GM21825 (cell line): ENCODE data around the gene CHST8.

ENCODE experiments used
- ATAC-seq: cut with Tn5 transposase; IDR thresholded peaks from one replicate; pipeline ENCODE4 v1.9.1; 2021; ENCODE audit warnings: mild to moderate bottlenecking, moderate library complexity; ENCODE audit not compliant: unreplicated experiment

Gene CHST8

DNA sequence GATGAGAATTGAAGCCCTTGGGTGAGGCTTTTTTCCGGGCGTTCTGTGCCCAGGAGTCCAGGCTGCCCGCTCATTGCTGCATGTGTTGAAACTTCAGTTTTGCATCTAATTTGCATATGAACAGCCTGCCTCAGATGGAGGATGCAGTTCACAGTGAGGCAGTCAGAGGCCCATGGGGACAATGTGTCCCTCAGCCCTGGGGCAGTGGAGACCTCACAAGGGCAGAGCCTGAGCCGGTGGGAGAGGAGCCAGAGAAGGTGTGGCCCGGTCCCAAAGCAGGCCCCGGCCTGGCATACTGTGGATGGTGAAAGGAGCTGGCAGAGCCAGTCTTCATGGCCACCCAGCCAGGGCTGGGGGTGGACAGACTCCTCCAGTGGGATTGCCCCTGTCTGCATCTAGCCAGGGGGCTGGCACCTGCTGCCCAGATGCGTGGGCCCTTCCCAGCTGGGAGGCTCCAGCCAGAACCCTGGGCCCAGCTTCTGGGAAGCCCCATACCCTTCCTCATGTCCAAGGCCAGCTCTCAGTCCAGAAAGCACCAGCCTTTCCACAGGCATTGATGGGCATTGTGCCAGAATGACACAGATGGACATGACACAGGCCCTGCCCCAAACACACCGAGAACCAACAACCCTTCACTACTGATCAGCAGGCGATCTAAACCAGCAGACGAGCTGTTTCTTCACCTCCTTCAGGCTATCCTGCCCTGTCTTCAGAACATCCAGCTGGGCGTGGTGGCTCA lies 142.0 kb downstream of the CHST8 start:
- ATAC-seq = no peak

DNA sequence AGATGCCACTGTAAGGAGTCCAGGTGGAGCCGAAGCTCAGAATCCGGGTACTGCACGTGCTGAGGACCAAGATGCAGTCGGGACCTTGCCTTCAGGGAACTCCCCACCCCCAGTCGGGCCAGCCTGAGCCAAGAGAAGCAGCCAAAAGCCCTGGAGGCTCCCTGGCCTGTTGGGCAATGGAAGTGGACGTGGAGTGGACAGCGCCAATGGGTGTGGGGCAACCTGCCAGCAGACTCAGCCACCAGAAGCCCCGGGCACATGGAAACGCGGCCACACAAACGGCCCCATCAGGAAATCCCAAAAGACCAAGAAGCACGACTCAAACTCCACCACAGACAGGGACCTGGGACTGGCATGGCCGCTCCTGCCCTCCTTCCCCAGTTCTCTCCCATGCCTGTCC lies 144.9 kb downstream of the CHST8 start:
- ATAC-seq = no peak

DNA sequence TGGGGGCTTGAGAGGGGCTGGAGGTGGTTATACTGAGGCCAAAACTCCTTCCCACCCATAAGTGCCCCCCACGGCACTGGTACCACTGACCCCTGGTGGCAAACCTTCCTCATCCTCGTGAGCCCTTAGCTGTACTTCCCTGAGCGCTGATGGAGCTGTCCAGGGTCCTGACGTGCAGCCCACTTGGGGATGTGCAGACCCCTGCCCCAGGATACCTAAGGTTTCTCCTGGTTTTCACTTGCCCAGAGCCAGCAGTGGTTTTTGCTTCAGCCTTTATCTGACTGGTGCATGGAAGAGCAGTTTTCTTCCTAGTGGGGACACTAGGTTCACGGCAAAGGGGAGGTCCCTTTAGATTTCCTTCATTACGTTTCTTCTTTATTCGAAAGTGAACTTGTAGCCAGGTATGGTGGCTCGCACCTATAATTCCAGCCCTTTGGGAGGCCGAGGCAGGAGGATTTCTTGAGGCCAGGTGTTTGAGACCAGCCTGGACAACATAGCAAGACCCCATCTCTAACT lies 146.2 kb downstream of the CHST8 start:
- no peak for ATAC-seq

DNA sequence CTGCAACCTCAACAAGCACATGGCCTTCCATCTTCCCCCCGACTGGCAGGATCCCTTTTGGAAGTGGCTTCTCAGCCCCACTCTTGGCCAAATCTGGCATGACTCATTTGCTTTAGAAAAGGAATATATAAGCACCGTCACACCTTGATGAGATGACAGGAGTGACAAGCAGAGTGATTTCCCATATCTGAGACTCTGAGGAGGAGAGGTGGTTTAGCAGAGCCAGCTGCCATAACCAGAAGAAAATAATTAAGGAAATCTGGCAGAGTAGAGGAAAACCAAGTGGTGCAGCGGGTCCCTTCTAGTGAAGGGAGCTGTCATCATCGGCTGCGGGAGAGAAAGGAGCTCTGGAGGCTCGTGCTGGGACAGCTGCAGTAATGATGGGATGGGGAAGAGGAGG lies 147.5 kb downstream of the CHST8 start:
- ATAC-seq = no peak

DNA sequence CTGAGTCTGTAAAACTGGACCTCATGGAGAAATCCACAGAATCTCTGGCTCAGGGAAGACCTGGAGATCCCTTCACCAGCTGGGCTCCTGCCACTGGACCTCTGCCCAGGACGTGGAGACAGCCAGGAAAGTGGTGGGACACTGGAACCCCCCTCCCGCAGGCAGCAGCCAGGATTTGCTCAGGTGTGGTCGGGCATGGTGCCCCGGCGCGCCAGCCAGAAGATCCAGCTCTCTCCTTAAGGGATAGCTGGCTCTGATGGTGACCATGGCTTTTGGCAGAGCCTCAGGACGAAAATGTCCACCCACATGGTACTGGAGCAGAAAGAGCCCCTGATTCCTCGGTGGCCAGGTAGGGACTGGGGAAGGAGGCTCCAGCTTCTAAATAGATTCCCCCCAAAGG lies 148.4 kb downstream of the CHST8 start:
- no peak for ATAC-seq

DNA sequence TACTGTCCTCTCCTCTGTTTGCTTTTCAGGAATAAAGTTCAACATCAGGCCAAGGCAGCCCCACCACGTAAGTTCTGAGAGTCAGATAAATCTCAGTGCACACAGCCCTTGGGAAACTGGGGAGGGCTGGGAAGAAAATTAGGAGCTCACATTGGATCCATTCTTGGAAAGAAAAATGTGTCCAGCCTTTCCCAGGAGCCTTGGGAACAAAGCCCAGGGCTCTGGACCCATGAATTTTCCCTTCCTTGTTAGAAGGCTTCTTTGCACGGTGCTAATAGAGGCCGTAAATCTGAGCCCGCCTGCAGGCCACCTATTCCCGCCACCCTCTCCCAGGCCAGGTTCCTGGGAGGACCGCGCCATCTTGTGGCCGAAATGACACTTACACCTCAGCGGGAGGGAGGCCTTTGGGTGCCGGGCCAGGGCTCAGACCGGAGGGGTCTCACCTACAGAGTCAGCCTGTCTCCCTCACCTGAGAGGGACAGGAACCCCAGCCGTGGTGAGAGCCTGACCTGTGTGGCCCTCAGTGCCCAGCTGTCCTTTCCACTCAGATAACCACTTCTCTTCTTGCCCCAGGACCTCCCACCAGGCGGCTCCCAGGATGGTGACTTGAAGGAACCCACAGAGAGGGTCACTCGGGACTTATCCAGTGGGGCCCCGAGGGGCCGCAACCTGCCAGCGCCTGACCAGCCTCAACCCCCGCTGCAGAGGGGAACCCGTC lies 149.8 kb downstream of the CHST8 start:
- no peak for ATAC-seq

DNA sequence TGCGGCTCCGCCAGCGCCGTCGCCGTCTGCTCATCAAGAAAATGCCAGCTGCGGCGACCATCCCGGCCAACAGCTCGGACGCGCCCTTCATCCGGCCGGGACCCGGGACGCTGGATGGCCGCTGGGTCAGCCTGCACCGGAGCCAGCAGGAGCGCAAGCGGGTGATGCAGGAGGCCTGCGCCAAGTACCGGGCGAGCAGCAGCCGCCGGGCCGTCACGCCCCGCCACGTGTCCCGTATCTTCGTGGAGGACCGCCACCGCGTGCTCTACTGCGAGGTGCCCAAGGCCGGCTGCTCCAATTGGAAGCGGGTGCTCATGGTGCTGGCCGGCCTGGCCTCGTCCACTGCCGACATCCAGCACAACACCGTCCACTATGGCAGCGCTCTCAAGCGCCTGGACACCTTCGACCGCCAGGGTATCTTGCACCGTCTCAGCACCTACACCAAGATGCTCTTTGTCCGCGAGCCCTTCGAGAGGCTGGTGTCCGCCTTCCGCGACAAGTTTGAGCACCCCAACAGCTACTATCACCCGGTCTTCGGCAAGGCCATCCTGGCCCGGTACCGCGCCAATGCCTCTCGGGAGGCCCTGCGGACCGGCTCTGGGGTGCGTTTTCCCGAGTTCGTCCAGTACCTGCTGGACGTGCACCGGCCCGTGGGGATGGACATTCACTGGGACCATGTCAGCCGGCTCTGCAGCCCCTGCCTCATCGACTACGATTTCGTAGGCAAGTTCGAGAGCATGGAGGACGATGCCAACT lies 150.5 kb downstream of the CHST8 start:
- no peak for ATAC-seq

DNA sequence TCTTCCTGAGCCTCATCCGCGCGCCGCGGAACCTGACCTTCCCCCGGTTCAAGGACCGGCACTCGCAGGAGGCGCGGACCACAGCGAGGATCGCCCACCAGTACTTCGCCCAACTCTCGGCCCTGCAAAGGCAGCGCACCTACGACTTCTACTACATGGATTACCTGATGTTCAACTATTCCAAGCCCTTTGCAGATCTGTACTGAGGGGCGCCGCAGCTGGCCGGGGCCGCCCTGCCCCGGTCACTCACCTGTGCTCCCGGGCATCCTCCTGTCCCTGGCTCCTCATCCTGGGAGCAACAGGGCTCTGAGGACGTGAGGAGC lies 151.1 kb downstream of the CHST8 start:
- ATAC-seq = no peak

DNA sequence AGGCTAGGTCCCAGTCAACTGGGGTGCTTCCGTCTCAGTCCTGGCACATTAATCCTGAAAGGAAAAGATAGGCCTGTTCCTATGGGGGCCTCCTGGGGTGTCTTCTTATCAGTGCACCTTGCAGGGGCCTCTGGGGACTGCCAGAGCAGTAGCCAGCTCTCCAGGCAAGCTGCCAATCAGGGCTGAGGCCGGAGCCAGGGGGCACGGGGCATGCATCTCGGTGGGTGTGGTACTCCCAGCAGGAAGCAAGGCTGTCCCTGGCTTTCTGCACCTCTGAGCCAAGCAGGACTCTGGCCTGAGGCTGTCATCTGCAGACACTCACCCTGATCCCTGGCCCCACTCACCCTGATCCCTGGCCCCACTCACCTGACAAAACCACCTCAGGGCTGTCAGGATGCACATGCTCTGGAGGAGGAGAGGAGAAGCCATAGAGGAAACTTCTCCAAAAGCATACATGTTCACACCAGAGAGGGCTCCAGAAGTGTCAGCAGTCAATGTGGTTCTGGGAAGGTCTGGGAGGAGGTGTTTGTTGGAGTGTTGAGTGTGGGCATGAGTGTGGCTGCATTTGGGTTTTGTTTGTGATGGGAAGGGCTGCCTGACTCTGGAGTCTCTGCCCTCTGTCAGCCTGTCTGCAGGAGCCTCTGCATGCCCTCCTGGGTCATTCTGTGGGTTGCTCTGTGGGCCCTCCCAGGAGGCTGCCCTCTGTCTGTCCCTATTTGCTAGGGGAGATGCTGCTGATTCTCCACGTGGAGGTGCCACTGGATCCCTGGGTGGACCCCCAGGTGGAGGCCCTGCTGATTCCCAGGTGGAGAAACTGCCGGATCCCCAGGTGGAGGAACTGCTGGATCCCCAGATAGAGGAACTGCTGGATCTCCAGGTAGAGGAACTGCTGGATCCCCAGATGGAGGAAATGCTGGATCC lies 152.2 kb downstream of the CHST8 start:
- no peak for ATAC-seq

DNA sequence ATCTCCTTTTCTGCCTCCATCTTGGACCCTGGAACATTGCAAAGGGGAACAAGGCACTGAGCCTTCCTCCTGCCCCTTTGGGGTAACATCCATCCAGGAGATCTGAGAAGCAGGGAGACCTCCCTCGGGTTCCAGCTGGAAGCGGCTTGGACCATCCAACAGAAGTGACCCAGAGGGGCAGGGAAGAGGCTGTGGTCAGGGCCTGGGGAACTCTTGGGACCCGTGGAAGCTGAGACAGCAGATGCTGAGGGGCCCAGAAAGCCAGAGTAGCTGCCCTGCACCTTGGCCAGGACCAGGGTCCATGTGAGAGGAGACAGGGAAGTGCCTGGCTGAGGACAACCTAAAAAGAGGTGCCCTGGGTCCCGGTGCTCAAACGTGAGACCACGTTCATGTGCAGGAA lies 153.0 kb downstream of the CHST8 start:
- ATAC-seq = no peak

DNA sequence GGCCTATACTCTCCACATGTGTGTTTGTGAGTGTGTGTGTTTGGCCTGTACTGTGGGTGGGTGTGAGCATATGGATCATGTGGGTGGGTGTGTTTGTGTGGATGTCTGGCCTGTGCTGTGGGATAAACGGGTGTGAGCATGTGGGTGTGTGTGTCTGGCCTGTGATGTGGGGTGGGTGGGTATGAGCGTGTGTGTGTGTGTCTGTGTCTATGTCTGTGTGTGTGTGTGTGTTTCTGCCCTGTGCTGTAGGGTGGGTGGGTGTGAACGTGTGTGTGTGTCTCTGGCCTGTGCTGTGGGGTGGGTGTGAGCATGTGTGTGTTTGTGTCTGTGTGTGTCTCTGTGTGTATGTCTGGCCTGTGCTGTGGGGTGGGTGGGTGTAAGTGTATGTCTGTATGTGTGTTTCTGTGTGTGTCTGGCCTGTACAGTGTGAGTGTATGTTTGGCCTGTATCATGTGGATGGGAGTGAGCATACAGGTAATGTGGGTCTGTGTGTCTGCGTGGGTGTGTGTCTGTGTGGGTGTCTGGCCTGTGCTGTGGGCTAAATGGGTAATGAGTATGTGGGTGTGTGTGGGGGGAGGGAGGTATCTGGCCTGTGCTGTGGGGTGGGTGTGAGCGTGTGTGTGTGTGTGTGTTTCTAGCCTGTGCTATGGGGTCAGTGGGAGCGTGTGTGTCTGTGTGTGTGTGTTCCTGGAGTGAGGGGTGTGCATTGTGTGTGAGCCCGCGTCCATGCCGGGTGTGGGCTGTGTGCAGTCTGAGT lies 154.2 kb downstream of the CHST8 start:
- no peak for ATAC-seq

DNA sequence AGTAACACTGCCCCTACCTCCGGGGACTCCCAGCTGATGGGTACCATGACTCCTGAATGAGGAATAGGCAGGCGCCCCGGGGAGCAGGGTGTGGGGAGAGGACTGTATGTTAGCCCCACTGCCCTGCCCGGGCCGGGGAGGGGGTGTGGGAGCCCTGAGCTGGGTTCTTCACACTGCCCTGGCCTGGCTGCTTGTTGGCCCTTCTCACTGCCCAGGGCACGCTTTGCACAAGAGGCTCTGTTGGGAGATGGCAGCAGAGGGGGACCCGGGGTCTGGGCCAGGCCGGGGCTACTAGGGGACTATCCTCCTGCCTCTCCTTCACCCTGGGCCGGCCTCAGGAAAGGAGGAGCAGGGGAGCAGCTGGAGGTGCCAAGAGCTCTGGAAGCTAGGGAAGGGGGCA lies 155.6 kb downstream of the CHST8 start:
- ATAC-seq = no peak

DNA sequence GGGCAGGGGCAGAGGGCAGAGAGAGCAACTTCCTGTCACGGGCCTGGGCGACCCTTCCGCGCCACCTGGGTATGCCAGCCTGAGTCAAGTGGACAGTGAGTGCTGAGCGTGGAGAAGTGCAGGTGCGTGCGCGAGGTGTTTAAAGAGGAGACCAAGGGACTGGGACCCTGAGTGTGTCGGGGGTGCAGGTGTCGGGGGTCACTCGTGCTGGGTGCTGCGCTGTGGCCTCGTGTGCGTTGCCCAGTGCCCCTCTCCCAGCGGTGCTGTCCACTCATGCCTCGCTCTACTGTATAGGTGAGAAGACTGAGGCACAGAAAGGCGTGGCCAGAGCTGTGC lies 156.0 kb downstream of the CHST8 start:
- no peak for ATAC-seq

DNA sequence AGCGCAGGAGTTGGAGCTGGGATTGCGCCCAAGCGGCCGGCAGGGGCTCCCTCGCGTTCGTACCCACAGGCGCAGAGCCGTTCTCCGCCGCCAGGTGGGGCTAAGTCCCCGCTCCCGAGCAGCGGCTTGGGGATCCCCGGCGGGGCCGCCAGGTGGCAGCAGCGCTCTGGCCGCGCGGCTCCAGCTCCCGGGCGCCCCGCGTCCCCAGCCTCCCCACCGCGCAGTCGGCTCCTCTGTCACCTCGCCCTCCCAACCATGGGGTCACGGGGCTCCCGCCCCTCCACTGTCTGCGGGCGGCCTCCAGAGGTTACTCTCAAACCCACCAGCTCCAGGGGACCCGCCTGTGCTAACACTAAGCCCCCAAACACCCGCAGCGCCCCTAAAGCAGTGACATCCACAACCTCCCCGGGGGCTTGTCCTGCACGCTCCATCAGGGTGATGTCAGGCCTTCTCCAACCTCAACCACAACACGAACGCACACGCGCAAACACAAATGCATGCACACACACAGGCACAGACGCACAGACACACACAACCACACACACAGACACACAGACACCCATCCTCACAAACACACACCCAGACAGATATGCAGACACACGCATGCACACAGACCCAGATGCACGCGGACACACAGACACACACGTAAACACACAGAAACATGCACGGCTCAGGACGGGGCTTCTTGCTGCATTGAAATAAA lies 156.5 kb downstream of the CHST8 start:
- peak; percentile 79 for ATAC-seq

DNA sequence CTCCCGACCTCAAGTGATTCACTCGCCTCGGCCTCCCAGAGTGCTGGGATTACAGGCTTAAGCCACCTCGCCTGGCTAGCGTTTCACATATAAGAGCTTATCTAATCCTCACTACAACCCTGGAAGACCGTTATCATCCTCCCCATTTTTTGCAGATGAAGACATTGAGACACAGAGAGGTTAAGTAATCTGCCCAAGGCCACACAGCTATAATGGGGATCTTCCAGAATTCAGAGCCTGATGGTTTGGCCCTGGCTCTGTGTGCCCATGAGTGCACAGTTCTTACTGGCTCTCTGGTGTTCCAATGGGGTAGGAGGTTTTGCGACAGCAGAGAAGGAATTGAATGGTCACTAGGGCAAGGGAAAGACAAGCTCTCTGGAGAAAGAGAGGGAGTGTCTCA lies 158.1 kb downstream of the CHST8 start:
- no peak for ATAC-seq

DNA sequence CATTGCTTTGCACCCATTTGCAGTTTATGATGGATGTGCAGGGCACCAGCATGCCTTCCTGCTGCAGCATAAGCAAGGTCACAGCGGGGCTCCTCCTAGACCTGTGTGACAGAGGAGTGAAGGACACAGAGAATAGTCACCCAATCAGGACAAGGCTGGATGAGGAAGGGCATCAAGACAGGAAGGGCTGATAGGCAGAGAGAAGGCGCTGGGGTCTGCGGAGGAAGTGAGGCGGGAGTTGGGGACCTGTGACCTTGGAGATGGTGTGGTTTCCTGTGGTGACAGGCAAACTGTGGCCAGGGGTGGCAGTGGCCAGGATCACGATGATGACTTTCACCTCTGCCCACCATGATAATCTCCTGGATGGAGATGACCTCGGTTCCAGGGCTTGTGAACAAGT lies 158.5 kb downstream of the CHST8 start:
- ATAC-seq = no peak

DNA sequence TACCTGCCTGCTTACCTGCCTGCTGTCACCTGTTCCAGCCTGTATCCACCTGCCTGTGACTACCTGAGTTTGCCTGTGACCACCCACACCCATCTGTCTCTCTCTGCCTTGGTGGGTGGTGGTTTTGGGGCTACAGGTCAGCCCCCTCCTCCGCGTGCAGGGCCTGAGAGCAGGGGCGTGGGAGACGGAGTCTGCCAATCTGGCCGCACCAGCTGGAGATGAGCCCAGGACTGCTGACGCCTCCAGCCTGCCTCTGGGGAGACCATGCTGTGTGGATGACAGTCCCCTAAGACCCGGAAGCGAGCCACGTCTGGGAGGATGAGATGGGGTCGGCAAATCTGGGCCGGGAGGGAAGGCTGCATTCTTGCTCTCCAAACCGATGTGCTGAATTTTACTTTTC lies 159.0 kb downstream of the CHST8 start:
- no peak for ATAC-seq

DNA sequence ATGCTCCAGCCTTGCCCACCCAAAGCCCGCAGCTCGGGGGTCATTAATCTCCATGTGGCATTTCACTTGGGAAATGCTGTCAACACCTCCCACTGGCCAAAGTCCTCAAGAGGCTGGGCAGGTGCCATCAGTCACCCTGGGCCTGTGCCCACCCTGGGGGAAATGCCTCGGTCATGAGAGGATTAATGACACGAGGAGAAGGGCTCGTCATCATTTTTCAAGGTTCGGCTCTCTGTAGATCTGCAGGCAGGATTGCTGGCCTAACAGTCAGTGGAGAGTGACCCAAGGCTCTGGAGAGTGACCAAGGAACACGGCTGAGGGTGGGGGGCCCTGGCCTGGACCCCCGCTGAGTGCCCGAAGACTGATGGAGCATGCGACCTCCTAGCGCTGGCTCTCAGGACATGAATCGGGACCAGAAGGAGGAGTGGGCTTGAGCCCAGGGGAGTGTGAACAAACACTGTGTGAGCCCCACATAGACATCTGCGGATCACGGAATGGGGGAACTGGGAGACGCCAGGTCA lies 159.7 kb downstream of the CHST8 start:
- no peak for ATAC-seq

DNA sequence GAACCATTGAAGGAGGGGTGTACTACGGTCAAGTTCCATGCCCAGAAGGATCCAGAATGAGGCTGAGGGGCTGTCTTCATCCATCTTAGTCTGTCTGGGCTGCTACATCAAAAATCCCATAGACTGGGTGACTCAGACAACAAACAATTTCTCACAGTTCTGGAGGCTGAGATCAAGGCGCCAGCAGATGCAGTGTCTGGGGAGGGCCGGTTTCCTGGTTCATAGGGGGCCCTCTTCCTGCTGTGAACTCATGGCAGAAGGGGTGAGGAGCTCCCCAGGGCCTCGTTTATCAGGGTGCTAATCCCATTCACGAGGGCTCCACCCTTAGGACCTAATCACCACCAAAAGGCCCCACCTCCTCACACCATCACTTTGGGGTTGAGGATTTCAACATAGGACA lies 160.2 kb downstream of the CHST8 start:
- ATAC-seq = no peak
